Left lung (tissue), 14 donors: ENCODE measurements around the gene ATP6V0C. TPM values are rescaled to one million over a fixed set of nuclear protein-coding genes. Genes with fewer than 3 reads are reported as not detected.

Experiments
- ATAC-seq: fragments of 200-7000 bp; cut with Tn5 transposase; one replicate; pipeline ENCODE4 v1.9.1; 2020; ENCODE audit warnings: moderate library complexity
- DNase-seq, 4 donors: peaks; one replicate each; pipeline ENCODE4 v3.0.0-alpha.2; 2013 to 2020
- H3K27ac ChIP-seq, 2 donors: fragments of 200-600 bp; sonication (generic) in 1 of 2; one replicate each; pipeline versions ENCODE4 v1.5.0 to v1.8.0; 2020 to 2021
- H3K27me3 ChIP-seq, 2 donors: fragments of 200-600 bp; sonication (generic) in 1 of 2; one replicate each; pipeline versions ENCODE4 v1.5.0 to v1.8.0; 2020 to 2021
- H3K36me3 ChIP-seq, 2 donors: fragments of 200-600 bp; sonication (generic) in 1 of 2; one replicate each; pipeline versions ENCODE4 v1.5.0 to v1.8.0; 2020 to 2021
- H3K4me1 ChIP-seq, 2 donors: fragments of 200-600 bp; one replicate each; pipeline ENCODE4 v1.8.0; 2021
- H3K4me3 ChIP-seq, 2 donors: fragments of 200-600 bp; sonication (generic) in 1 of 2; one replicate each; pipeline versions ENCODE4 v1.5.0 to v1.8.0; 2020 to 2021; ENCODE audit warnings: mild to moderate bottlenecking in 1 of 2
- H3K9me3 ChIP-seq, 2 donors: fragments of 200-600 bp; sonication (generic) in 1 of 2; one replicate each; pipeline versions ENCODE4 v1.5.0 to v1.8.0; 2020 to 2021
- intact Hi-C, 2 donors: fragments of 100-400 bp; cut with DNase I; formaldehyde crosslinking; loops; one replicate each; pipeline versions ENCODE4 v1.11.2 to v1.14.2; 2022
- long read RNA-seq, 12 donors: library from polyadenylated mRNA in 2 of 12; unstranded in 2 of 12; transcript quantifications; one replicate each; pipeline ENCODE4 v2.0.0 and lab custom pipeline, GENCODE V29; 2019 to 2026
- polyA plus RNA-seq, 6 donors: library from polyadenylated mRNA; unstranded; fragments of 120-200 nt; gene quantifications; one replicate each; pipeline ENCODE4 v1.2.1, GENCODE V29; 2013; ENCODE audit not compliant: insufficient read length in 6 of 6
- total RNA-seq, 2 donors: library from RNA; stranded (reverse); fragmentation: NEBNext Ultra II Directional; extraction: Animal tissue kit (Norgen Biotek cat#: 25700); gene quantifications; one replicate each; pipeline ENCODE4 v1.2.1, GENCODE V29; 2021
- TF ChIP-seq, protein P1 (sequence below), 2 donors: fragments of 200-600 bp; sonication (generic) in 1 of 2; IDR thresholded peaks; one replicate each; pipeline versions ENCODE4 v1.5.0 to v1.8.0; 2021; ENCODE audit warnings: antibody characterized with exemption in 2 of 2
- donor health status: DM: no; HTN: yes; CAD: no.
- donor health status: DM: no; HTN: no; CAD: no.

The ATP6V0C gene
- total RNA-seq (100 to 1,000 TPM; 296 to 333 TPM), polyA plus RNA-seq (100 to 1,000 TPM in 3 of 6 donors, 10 to 100 TPM in 3; 76.6 to 116 (median 98.7) TPM)
- long read RNA-seq, donor 1, transcript ATP6V0C-201 (3 exons, 1,175 nt), result major isoform, 184 of 242 reads
- long read RNA-seq, donor 1, transcript ATP6V0C-202 (2 exons, 1,081 nt), result minor isoform, 9 of 242 reads
- long read RNA-seq, donor 1, partial matches to known transcripts, result 49 of 242 reads
- long read RNA-seq, donor 1, other reads (novel, unspliced or antisense), result 0 of 242 reads
- long read RNA-seq, donor 2, transcript ATP6V0C-201 (3 exons, 1,175 nt), result major isoform, 115 of 134 reads
- long read RNA-seq, donor 2, transcript ATP6V0C-202 (2 exons, 1,081 nt), result minor isoform, 11 of 134 reads
- long read RNA-seq, donor 2, partial matches to known transcripts, result 8 of 134 reads
- long read RNA-seq, donor 2, other reads (novel, unspliced or antisense), result 0 of 134 reads
- long read RNA-seq, donor 3, transcript ATP6V0C-201 (3 exons, 1,175 nt), result major isoform, 87 of 91 reads
- long read RNA-seq, donor 3, partial matches to known transcripts, result 0 of 91 reads
- long read RNA-seq, donor 3, other reads (novel, unspliced or antisense), result 0 of 91 reads
- long read RNA-seq, donor 4, transcript ATP6V0C-201 (3 exons, 1,175 nt), result major isoform, 12 of 12 reads
- long read RNA-seq, donor 4, partial matches to known transcripts, result 0 of 12 reads
- long read RNA-seq, donor 4, other reads (novel, unspliced or antisense), result 0 of 12 reads
- long read RNA-seq, donor 5, transcript ATP6V0C-201 (3 exons, 1,175 nt), result major isoform, 108 of 125 reads
- long read RNA-seq, donor 5, transcript ATP6V0C-202 (2 exons, 1,081 nt), result minor isoform, 7 of 125 reads
- long read RNA-seq, donor 5, partial matches to known transcripts, result 10 of 125 reads
- long read RNA-seq, donor 5, other reads (novel, unspliced or antisense), result 0 of 125 reads
- long read RNA-seq, donor 6, transcript ATP6V0C-202 (2 exons, 1,081 nt), result minor isoform, 6 of 78 reads
- long read RNA-seq, donor 6, transcript ATP6V0C-201 (3 exons, 1,175 nt), result major isoform, 72 of 78 reads
- long read RNA-seq, donor 6, partial matches to known transcripts, result 0 of 78 reads
- long read RNA-seq, donor 6, other reads (novel, unspliced or antisense), result 0 of 78 reads
- long read RNA-seq, donor 7, transcript ATP6V0C-201 (3 exons, 1,175 nt), result major isoform, 22 of 23 reads
- long read RNA-seq, donor 7, partial matches to known transcripts, result 0 of 23 reads
- long read RNA-seq, donor 7, other reads (novel, unspliced or antisense), result 0 of 23 reads
- long read RNA-seq, donor 8, transcript ATP6V0C-201 (3 exons, 1,175 nt), result major isoform, 87 of 95 reads
- long read RNA-seq, donor 8, transcript ATP6V0C-202 (2 exons, 1,081 nt), result minor isoform, 8 of 95 reads
- long read RNA-seq, donor 8, partial matches to known transcripts, result 0 of 95 reads
- long read RNA-seq, donor 8, other reads (novel, unspliced or antisense), result 0 of 95 reads
- long read RNA-seq, donor 9, partial matches to known transcripts, result 0 of 4 reads
- long read RNA-seq, donor 9, other reads (novel, unspliced or antisense), result 0 of 4 reads
- long read RNA-seq, donor 10, transcript ATP6V0C-201 (3 exons, 1,175 nt), result major isoform, 8 of 8 reads
- long read RNA-seq, donor 10, partial matches to known transcripts, result 0 of 8 reads
- long read RNA-seq, donor 10, other reads (novel, unspliced or antisense), result 0 of 8 reads
- long read RNA-seq, donor 11, result 0 reads
- long read RNA-seq, donor 12, transcript ATP6V0C-201 (3 exons, 1,175 nt), result major isoform, 90 of 94 reads
- long read RNA-seq, donor 12, partial matches to known transcripts, result 0 of 94 reads
- long read RNA-seq, donor 12, other reads (novel, unspliced or antisense), result 0 of 94 reads

DNA sequence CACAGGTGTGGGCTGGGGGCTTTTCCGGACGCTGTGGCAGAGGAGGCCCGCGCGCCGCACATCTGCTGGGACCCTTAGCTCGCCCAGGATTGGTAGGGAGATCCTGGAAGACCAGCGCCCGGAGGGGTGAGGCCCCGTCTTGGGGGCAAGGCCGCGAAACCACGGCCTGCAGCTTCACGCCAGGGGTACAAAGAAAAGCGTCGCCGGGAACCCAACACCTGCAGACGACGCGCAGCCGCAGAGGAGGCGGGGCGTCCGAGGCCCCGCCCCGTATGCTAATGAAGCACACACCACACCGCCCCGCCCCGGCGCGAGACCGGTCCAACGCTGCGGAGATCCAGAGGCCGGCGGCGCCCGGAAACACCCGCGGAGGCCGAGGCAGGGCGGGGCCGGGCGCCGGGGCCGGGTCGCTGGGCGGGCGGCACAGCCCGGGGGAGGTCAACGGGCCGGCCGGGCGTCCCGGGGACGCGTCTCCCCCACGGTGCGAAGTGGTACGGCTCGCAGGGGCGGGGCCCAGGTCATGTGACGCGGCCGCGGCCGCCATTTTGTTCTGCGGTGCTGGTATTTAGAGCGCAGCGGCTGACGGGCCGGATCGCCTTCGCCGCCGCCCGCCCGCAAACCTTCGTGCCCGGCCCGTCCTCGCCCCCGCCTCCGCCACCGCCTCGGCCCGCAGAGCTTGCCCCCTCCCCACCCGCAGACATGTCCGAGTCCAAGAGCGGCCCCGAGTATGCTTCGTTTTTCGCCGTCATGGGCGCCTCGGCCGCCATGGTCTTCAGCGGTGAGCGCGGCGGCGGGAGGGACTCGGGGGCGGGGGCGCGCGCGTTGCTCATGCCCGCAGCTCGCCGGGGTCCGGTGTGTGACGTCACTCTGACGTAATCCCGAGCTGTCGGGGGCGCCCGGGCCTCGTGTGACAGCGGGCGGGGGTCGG, at the start of gene ATP6V0C:
TSS of gene ATP6V0C (plus strand) at position 548 of the 928 bp plus-strand sequence. CDS start at position 700, 152 bp downstream.
- Histone ChIP-seq H3K4me3 (peak within 1 kb of the TSS; percentile 81 to 97), H3K27me3 (no peaks in the 10 kb centered on the region), H3K36me3 (peaks cover 0 to 10% of the 10 kb centered on the region in 2 donors), H3K9me3 (no peaks in the 10 kb centered on the region), H3K4me1 (peaks cover 37 to 86% of the 10 kb centered on the region in 2 donors), H3K27ac (peak within 1 kb of the TSS; percentile 94 to 99)
- peak; percentile 85 to 97 (median 92) for DNase-seq
- intact Hi-C loops, result no loop called here
- TF ChIP-seq, protein P1, sequence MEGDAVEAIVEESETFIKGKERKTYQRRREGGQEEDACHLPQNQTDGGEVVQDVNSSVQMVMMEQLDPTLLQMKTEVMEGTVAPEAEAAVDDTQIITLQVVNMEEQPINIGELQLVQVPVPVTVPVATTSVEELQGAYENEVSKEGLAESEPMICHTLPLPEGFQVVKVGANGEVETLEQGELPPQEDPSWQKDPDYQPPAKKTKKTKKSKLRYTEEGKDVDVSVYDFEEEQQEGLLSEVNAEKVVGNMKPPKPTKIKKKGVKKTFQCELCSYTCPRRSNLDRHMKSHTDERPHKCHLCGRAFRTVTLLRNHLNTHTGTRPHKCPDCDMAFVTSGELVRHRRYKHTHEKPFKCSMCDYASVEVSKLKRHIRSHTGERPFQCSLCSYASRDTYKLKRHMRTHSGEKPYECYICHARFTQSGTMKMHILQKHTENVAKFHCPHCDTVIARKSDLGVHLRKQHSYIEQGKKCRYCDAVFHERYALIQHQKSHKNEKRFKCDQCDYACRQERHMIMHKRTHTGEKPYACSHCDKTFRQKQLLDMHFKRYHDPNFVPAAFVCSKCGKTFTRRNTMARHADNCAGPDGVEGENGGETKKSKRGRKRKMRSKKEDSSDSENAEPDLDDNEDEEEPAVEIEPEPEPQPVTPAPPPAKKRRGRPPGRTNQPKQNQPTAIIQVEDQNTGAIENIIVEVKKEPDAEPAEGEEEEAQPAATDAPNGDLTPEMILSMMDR (IDR thresholded peaks at IDR 0.05), result no peak
- peak; percentile 84 for ATAC-seq

DNA sequence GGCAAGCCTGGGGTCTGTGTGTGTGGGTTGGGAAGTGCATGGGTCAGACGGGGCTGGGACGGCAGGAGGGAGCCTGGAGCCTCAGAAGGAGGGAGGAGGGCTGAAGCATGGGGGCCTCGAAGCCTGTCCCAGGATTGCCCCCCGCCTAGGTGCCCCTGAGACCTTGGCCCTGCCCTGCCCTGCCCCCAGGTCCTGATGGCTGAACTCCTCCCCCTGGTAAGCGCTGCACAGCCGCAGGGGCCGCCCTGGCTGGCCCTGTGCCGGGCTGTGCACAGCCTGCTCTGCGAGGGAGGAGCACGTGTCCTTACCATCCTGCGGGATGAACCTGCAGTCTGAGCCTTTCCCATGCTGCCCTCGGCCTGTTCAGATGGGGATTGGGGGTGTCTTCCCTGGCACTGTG, 49.4 kb upstream of the ATP6V0C start:
- Histone ChIP-seq H3K36me3 (no peaks in the 10 kb centered on the region), H3K27me3 (peaks cover 0 to 31% of the 10 kb centered on the region in 2 donors), H3K27ac (no peak overlapping the region), H3K4me3 (no peak overlapping the region), H3K9me3 (no peaks in the 10 kb centered on the region), H3K4me1 (peaks cover 10 to 38% of the 10 kb centered on the region in 2 donors)
- TF ChIP-seq, protein P1 (IDR thresholded peaks at IDR 0.05), result no peak
- DNase-seq (no peak), ATAC-seq (no peak)
- intact Hi-C loops, result no loop called here

DNA sequence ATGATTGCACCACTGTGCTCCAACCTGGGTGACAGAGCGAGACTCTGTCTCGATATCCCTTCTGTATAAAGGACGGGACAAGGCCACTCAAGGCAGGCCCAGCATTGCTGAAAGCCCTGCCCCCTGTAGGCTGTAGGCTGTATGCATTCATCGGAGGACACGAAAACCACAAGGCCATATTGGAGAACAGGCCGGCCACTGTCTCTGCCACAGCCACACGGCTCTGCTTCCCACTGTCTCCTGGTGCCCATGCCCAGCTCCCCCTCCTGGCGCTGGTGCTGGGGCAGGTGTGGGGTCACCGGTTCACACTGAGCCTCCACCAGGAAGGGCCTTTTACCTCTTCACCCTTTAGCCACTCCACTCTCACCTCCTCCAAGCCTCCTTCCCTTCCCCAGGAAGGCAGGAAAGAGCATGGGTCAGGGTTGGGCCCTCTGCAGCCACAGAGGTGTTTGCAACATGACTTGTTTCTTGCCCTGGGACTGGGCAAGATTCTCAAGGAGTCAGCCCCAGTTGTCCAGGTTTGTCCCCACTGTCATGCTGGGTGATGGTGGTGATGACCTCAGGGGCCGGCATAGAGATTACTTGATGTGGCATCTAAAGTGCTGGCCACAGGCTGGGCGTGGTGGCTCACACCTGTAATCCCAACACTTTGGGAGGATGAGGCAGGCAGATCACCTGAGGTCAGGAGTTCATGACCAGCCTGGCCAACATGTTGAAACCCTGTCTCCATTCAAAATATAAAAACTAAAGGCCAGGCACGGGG, 47.9 kb upstream of the ATP6V0C start:
- Histone ChIP-seq H3K27ac (no peak overlapping the region), H3K27me3 (peaks cover 0 to 46% of the 10 kb centered on the region in 2 donors), H3K4me3 (no peak overlapping the region), H3K9me3 (no peaks in the 10 kb centered on the region), H3K36me3 (no peaks in the 10 kb centered on the region), H3K4me1 (peaks cover 6 to 30% of the 10 kb centered on the region in 2 donors)
- intact Hi-C loops, result no loop called here
- DNase-seq, result peak in 1 of 4 donors; percentile 25
- no peak for ATAC-seq
- TF ChIP-seq, protein P1 (IDR thresholded peaks at IDR 0.05), result no peak
